ENCODE results near the gene COL4A4. TPM values are rescaled to one million over a fixed set of nuclear protein-coding genes. Genes with fewer than 3 reads are reported as not detected.

COL4A4 gene
- total RNA-seq, 2 experiments from 2014 or later: 0.06 to 0.15 TPM

GRCh38 chr2:227029426-227030105 lies 134.4 kb downstream of the COL4A4 start:
- H3K36me3 Mint-ChIP-seq (ENCODE audit: low read depth): no peaks in the 10 kb centered on the region
- ChIA-PET CTCF (no interaction called here), POLR2A (no interaction called here)
- no peaks in the 10 kb centered on the region for H3K9me3 Mint-ChIP-seq
- no peak overlapping the region for H3K27ac Mint-ChIP-seq
- no peak overlapping the region for H3K4me3 Mint-ChIP-seq
- H3K27me3 Mint-ChIP-seq: no peaks in the 10 kb centered on the region
- no peak for DNase-seq
- no peaks in the 10 kb centered on the region for H3K4me1 Mint-ChIP-seq

GRCh38 chr2:227025510-227025909 lies 138.5 kb downstream of the COL4A4 start:
- no peaks in the 10 kb centered on the region for H3K27me3 Mint-ChIP-seq
- CTCF ChIA-PET: no interaction called here
- H3K27ac Mint-ChIP-seq: no peak overlapping the region
- H3K9me3 Mint-ChIP-seq: no peaks in the 10 kb centered on the region
- POLR2A ChIA-PET: no interaction called here
- H3K4me3 Mint-ChIP-seq: no peak overlapping the region
- no peaks in the 10 kb centered on the region for H3K4me1 Mint-ChIP-seq
- DNase-seq: no peak
- no peaks in the 10 kb centered on the region for H3K36me3 Mint-ChIP-seq (ENCODE audit: low read depth)

- CTCF ChIA-PET: no interaction called here
- no peaks in the 10 kb centered on the region for H3K27me3 Mint-ChIP-seq
Observed at GRCh38 chr2:227022608-227023007, 141.4 kb downstream of the COL4A4 start.

GRCh38 chr2:227020416-227020815 lies 143.6 kb downstream of the COL4A4 start:
- Mint-ChIP-seq H3K4me1 (no peaks in the 10 kb centered on the region), H3K4me3 (no peak overlapping the region), H3K36me3 (ENCODE audit: low read depth) (no peaks in the 10 kb centered on the region), H3K27me3 (no peaks in the 10 kb centered on the region), H3K27ac (no peak overlapping the region), H3K9me3 (no peaks in the 10 kb centered on the region)
- CTCF ChIA-PET: no interaction called here
- DNase-seq: no peak
- POLR2A ChIA-PET: no interaction called here

More at GRCh38 chr2:227022608-227023007, 141.4 kb downstream of the COL4A4 start:
- no peaks in the 10 kb centered on the region for H3K9me3 Mint-ChIP-seq
- POLR2A ChIA-PET: no interaction called here
- no peak overlapping the region for H3K4me3 Mint-ChIP-seq
- H3K27ac Mint-ChIP-seq: no peak overlapping the region
- no peak for DNase-seq
- H3K36me3 Mint-ChIP-seq (ENCODE audit: low read depth): no peaks in the 10 kb centered on the region
- no peaks in the 10 kb centered on the region for H3K4me1 Mint-ChIP-seq

- Mint-ChIP-seq H3K4me1 (no peaks in the 10 kb centered on the region), H3K9me3 (no peaks in the 10 kb centered on the region), H3K4me3 (no peak overlapping the region), H3K27me3 (no peaks in the 10 kb centered on the region), H3K36me3 (ENCODE audit: low read depth) (no peaks in the 10 kb centered on the region), H3K27ac (no peak overlapping the region)
- CTCF ChIA-PET: no interaction called here
- no peak for DNase-seq
- POLR2A ChIA-PET: no interaction called here
Observed at GRCh38 chr2:227016894-227017293, 147.1 kb downstream of the COL4A4 start.

- DNase-seq: no peak
- no peaks in the 10 kb centered on the region for H3K36me3 Mint-ChIP-seq (ENCODE audit: low read depth)
- H3K4me1 Mint-ChIP-seq: no peaks in the 10 kb centered on the region
- POLR2A ChIA-PET: no interaction called here
- CTCF ChIA-PET: no interaction called here
- no peak overlapping the region for H3K27ac Mint-ChIP-seq
- no peak overlapping the region for H3K4me3 Mint-ChIP-seq
- no peaks in the 10 kb centered on the region for H3K9me3 Mint-ChIP-seq
- no peaks in the 10 kb centered on the region for H3K27me3 Mint-ChIP-seq
Observed at GRCh38 chr2:227013881-227014280, 150.1 kb downstream of the COL4A4 start.

GRCh38 chr2:227013330-227013729 lies 150.7 kb downstream of the COL4A4 start:
- Mint-ChIP-seq H3K27ac (no peak overlapping the region), H3K36me3 (ENCODE audit: low read depth) (no peaks in the 10 kb centered on the region), H3K9me3 (no peaks in the 10 kb centered on the region), H3K4me1 (no peaks in the 10 kb centered on the region), H3K4me3 (no peak overlapping the region), H3K27me3 (no peaks in the 10 kb centered on the region)
- no peak for DNase-seq
- ChIA-PET POLR2A (no interaction called here), CTCF (no interaction called here)

GRCh38 chr2:227010433-227010832 lies 153.6 kb downstream of the COL4A4 start:
- no peaks in the 10 kb centered on the region for H3K27me3 Mint-ChIP-seq
- no peaks in the 10 kb centered on the region for H3K9me3 Mint-ChIP-seq
- CTCF ChIA-PET: no interaction called here
- POLR2A ChIA-PET: no interaction called here
- DNase-seq: no peak
- H3K4me1 Mint-ChIP-seq: no peaks in the 10 kb centered on the region
- H3K27ac Mint-ChIP-seq: no peak overlapping the region
- no peaks in the 10 kb centered on the region for H3K36me3 Mint-ChIP-seq (ENCODE audit: low read depth)
- no peak overlapping the region for H3K4me3 Mint-ChIP-seq

GRCh38 chr2:227007940-227008339 lies 156.1 kb downstream of the COL4A4 start:
- Mint-ChIP-seq H3K36me3 (ENCODE audit: low read depth) (no peaks in the 10 kb centered on the region), H3K9me3 (no peaks in the 10 kb centered on the region), H3K27ac (no peak overlapping the region), H3K27me3 (no peaks in the 10 kb centered on the region), H3K4me3 (no peak overlapping the region), H3K4me1 (no peaks in the 10 kb centered on the region)
- POLR2A ChIA-PET: no interaction called here
- CTCF ChIA-PET: no interaction called here
- no peak for DNase-seq

- Mint-ChIP-seq H3K27ac (no peak overlapping the region), H3K4me1 (no peaks in the 10 kb centered on the region), H3K4me3 (no peak overlapping the region), H3K36me3 (ENCODE audit: low read depth) (no peaks in the 10 kb centered on the region), H3K9me3 (no peaks in the 10 kb centered on the region), H3K27me3 (no peaks in the 10 kb centered on the region)
- POLR2A ChIA-PET: no interaction called here
- no peak for DNase-seq
- CTCF ChIA-PET: no interaction called here
Observed at GRCh38 chr2:227007148-227007547, 156.9 kb downstream of the COL4A4 start.

- DNase-seq: no peak
- H3K4me1 Mint-ChIP-seq: no peaks in the 10 kb centered on the region
- H3K4me3 Mint-ChIP-seq: no peak overlapping the region
- no peaks in the 10 kb centered on the region for H3K9me3 Mint-ChIP-seq
- POLR2A ChIA-PET: no interaction called here
- no peaks in the 10 kb centered on the region for H3K36me3 Mint-ChIP-seq (ENCODE audit: low read depth)
- H3K27ac Mint-ChIP-seq: no peak overlapping the region
- CTCF ChIA-PET: interaction anchor here (1.1 kb wide), 1 partner anchor 9 kb away, joined by 3 read pairs; no protein-coding TSS in a partner anchor
- H3K27me3 Mint-ChIP-seq: no peaks in the 10 kb centered on the region
Observed at GRCh38 chr2:227006189-227006897, 157.7 kb downstream of the COL4A4 start.

- no peak overlapping the region for H3K4me3 Mint-ChIP-seq
- H3K27me3 Mint-ChIP-seq: no peaks in the 10 kb centered on the region
- CTCF ChIA-PET: no interaction called here
- no peak for DNase-seq
- H3K27ac Mint-ChIP-seq: no peak overlapping the region
- POLR2A ChIA-PET: no interaction called here
- H3K9me3 Mint-ChIP-seq: peaks cover 5% of the 10 kb centered on the region
- no peaks in the 10 kb centered on the region for H3K4me1 Mint-ChIP-seq
- no peaks in the 10 kb centered on the region for H3K36me3 Mint-ChIP-seq (ENCODE audit: low read depth)
Observed at GRCh38 chr2:227004482-227004881, 159.5 kb downstream of the COL4A4 start.

GRCh38 chr2:227000123-227000522 lies 163.9 kb downstream of the COL4A4 start:
- ChIA-PET CTCF (no interaction called here), POLR2A (no interaction called here)
- Mint-ChIP-seq H3K36me3 (ENCODE audit: low read depth) (peaks cover 16% of the 10 kb centered on the region), H3K4me3 (no peak overlapping the region), H3K27me3 (no peaks in the 10 kb centered on the region), H3K27ac (no peak overlapping the region), H3K9me3 (peaks cover 5% of the 10 kb centered on the region), H3K4me1 (no peaks in the 10 kb centered on the region)
- DNase-seq: no peak

GRCh38 chr2:226999661-227000060 lies 164.3 kb downstream of the COL4A4 start:
- Mint-ChIP-seq H3K4me1 (no peaks in the 10 kb centered on the region), H3K27me3 (no peaks in the 10 kb centered on the region), H3K27ac (no peak overlapping the region), H3K36me3 (ENCODE audit: low read depth) (peaks cover 18% of the 10 kb centered on the region), H3K4me3 (no peak overlapping the region), H3K9me3 (peaks cover 5% of the 10 kb centered on the region)
- no peak for DNase-seq
- POLR2A ChIA-PET: no interaction called here
- CTCF ChIA-PET: no interaction called here

Measured in activated CD4-positive, alpha-beta T cell treated with anti-CD3 and anti-CD28 coated beads, Interleukin-2, amount 10 ng/mL, durations not matched to agents 7 days and 5 days (primary cell).